Body of pancreas (tissue), 4 donors: ENCODE data around the gene ZWILCH.

ENCODE experiments used
- CTCF ChIP-seq, 7 experiments: fragments of 450-650 bp in 4 of 7; fragments of 200-600 bp in 3 of 7; sonication (generic) in 3 of 7; IDR thresholded peaks; one replicate each; pipeline ENCODE4 v1.5.1; 2016 to 2019; ENCODE audit warnings: antibody characterized with exemption in 7 of 7
- POLR2A ChIP-seq, 3 donors: fragments of 450-650 bp; IDR thresholded peaks; one replicate each; pipeline ENCODE4 v1.6.1; 2016; ENCODE audit warnings: antibody characterized with exemption in 3 of 3, mild to moderate bottlenecking in 2 of 3

GRCh38 chr15:66496951-66497501, 8.1 kb upstream of the ZWILCH start:
- TF ChIP-seq CTCF (IDR thresholded peaks at IDR 0.05): no peak
- TF ChIP-seq POLR2A (IDR thresholded peaks at IDR 0.05): no peak
